RWPE1 (cell line): ENCODE results near the gene THSD4.

Experiments
- CTCF ChIA-PET: fragments of 350-600 bp; sonication (Branson Sonifier 250); formaldehyde crosslinking; extraction: SDS; loops from one replicate; lab custom pipeline; 2021; lab: Yijun Ruan, JAX
- POLR2A ChIA-PET: fragments of 400-600 bp; formaldehyde crosslinking; extraction: SDS; loops from one replicate; lab custom pipeline; 2020; ENCODE audit warnings: antibody characterized with exemption; ENCODE audit not compliant: low non-redundant PET; lab: Yijun Ruan, JAX
- DNase-seq: peaks from one replicate; pipeline ENCODE4 v3.0.0; 2012; ENCODE audit warnings: low spot score
- H3K27ac ChIP-seq: fragments of 450-650 bp; 2 replicates; pipeline ENCODE4 v1.5.1; 2017
- CTCF ChIP-seq: fragments of 450-650 bp; conservative IDR thresholded peaks from 2 replicates; pipeline ENCODE4 v1.5.1; 2017; ENCODE audit warnings: low read depth, mild to moderate bottlenecking

The THSD4 gene

DNA sequence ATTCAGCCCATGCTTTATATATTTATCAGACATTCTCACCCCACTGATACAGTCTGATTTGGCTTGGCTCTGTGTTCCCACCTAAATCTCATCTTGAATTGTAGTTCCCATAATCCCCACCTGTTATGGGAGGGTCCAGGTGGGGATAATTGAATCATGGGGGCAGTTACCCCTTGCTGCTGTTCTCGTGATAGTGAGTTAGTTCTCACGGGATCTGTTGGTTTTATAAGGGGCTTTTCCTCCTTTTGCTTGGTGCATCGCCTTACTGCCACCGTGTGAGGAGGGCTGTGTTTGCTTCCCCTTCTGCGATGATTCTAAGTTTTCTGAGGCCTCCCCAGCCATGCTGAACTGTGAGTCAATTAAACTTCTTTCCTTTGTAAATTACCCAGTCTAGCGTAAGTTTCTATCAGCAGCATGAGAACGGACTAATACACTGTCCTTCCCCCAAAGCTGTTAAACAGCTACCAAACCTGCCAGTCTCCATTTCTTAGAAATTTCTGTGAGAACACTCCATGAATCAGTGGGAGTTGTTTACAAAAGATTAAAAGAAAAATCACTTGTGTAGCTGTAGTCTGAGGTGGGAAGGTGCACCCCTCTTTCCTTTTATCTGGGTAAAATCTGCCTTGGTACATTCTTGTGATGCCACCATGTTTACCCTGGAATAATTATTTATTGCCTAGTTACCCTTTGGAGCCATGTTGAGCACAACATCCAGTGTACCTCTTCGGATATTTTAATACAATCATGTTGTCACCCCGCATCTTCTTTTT is 160.5 kb downstream of the THSD4 start:
- ChIA-PET POLR2A (no interaction called here), CTCF (interaction anchor here (0.5 to 1.0 kb wide), 3 partner anchors 139 to 1318 kb away, joined by 3 to 5 read pairs (median 3); partner anchors contain the start of gene THSD4)
- no peak for DNase-seq
- H3K27ac ChIP-seq: no peak overlapping the region
- no peak for TF ChIP-seq CTCF

- POLR2A ChIA-PET: no interaction called here
- CTCF ChIA-PET: interaction anchor here (0.5 to 1.0 kb wide), 3 partner anchors 140 to 1317 kb away, joined by 3 to 5 read pairs (median 3); partner anchors contain the start of gene THSD4
- TF ChIP-seq CTCF: no peak
- DNase-seq: peak; percentile 74
- no peak overlapping the region for H3K27ac ChIP-seq
These were observed 161.0 kb downstream of the THSD4 start for GRCh38 chr15:71276336-71276665.

GRCh38 chr15:71278989-71279756 is 163.9 kb downstream of the THSD4 start:
- TF ChIP-seq CTCF: no peak
- peak overlapping the region; percentile 91 for H3K27ac ChIP-seq
- ChIA-PET CTCF (interaction anchor here (0.6 kb wide), 1 partner anchor 320 kb away, joined by 3 read pairs; no protein-coding TSS in a partner anchor), POLR2A (no interaction called here)
- DNase-seq: peak; percentile 84

DNA sequence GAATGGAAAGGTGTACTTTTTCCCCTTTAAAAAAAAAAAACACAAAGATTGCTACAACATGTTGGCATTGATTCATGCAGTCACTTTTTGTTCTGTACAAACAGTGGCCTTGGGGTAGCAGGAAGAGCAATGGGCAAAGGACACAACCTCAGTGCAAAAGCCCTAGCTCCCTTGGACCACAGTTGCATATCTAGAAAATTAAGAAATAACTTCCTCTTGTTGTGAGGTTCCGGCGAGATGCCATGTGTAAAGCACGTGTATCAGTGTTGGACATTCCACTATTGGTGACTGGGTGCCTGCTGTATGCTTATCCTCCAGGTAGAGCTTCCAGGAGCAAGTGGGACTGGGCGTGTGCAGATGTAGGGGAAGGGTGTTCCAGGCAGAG is 164.5 kb downstream of the THSD4 start:
- CTCF ChIA-PET: interaction anchor here (0.6 kb wide), 1 partner anchor 321 kb away, joined by 3 read pairs; no protein-coding TSS in a partner anchor
- peak; percentile 13 for DNase-seq
- H3K27ac ChIP-seq: peak overlapping the region; percentile 91
- TF ChIP-seq CTCF: no peak
- POLR2A ChIA-PET: no interaction called here

GRCh38 chr15:71280206-71280605 is 164.9 kb downstream of the THSD4 start:
- peak overlapping the region; percentile 91 for H3K27ac ChIP-seq
- no peak for DNase-seq
- POLR2A ChIA-PET: no interaction called here
- TF ChIP-seq CTCF: no peak
- CTCF ChIA-PET: no interaction called here

GRCh38 chr15:71281256-71281655 is 166.0 kb downstream of the THSD4 start:
- ChIA-PET CTCF (no interaction called here), POLR2A (no interaction called here)
- DNase-seq: no peak
- no peak overlapping the region for H3K27ac ChIP-seq
- TF ChIP-seq CTCF: no peak
